T47D (cell line): ENCODE measurements around the gene CLEC7A.

Experiments used
- DNase-seq, 2 experiments: peaks; one replicate each; pipeline versions ENCODE4 v3.0.0 to v3.0.0-alpha.2; 2011 to 2012; ENCODE audit warnings: low read depth in 1 of 2, low spot score in 1 of 2
- JUND ChIP-seq: IDR thresholded peaks from 2 replicates; pipeline ENCODE4 v1.6.1; 2012; ENCODE audit warnings: low read depth
- in situ Hi-C: cut with HindIII; loops from 2 replicates; pipeline ENCODE4 v1.10.0; 2016; ENCODE audit warnings: low sequenced_read_pairs, low pct_unique_long_range_greater_than_20kb

Gene CLEC7A

GRCh38 chr12:10159280-10159679 is 29.3 kb upstream of the CLEC7A start:
- in situ Hi-C loops: no loop called here
- TF ChIP-seq JUND: no peak
- no peak for DNase-seq

- DNase-seq: no peak
- no peak for TF ChIP-seq JUND
- in situ Hi-C loops: no loop called here
These were observed 28.4 kb upstream of the CLEC7A start for GRCh38 chr12:10158406-10158805.

GRCh38 chr12:10155966-10156365 is 26.0 kb upstream of the CLEC7A start:
- TF ChIP-seq JUND: no peak
- in situ Hi-C loops: no loop called here
- DNase-seq: no peak

GRCh38 chr12:10154145-10154496 is 24.1 kb upstream of the CLEC7A start:
- DNase-seq: no peak
- no peak for TF ChIP-seq JUND
- in situ Hi-C loops: no loop called here

GRCh38 chr12:10153271-10154144 is 23.5 kb upstream of the CLEC7A start:
- in situ Hi-C loops: no loop called here
- TF ChIP-seq JUND: no peak
- peak in 1 of 2 experiments; percentile 62 for DNase-seq

GRCh38 chr12:10151621-10152020 is 21.6 kb upstream of the CLEC7A start:
- DNase-seq: no peak
- in situ Hi-C loops: no loop called here

GRCh38 chr12:10147714-10148403 is 17.9 kb upstream of the CLEC7A start:
- no peak for DNase-seq
- TF ChIP-seq JUND: no peak
- in situ Hi-C loops: no loop called here

More at GRCh38 chr12:10151621-10152020, 21.6 kb upstream of the CLEC7A start:
- no peak for TF ChIP-seq JUND

- in situ Hi-C loops: no loop called here
- DNase-seq: no peak
- no peak for TF ChIP-seq JUND
These were observed 13.1 kb upstream of the CLEC7A start for GRCh38 chr12:10142976-10143589.

GRCh38 chr12:10140001-10140400 is 10.0 kb upstream of the CLEC7A start:
- peak in 1 of 2 experiments; percentile 55 for DNase-seq
- in situ Hi-C loops: no loop called here
- TF ChIP-seq JUND: no peak

- in situ Hi-C loops: no loop called here
These were observed 6.7 kb upstream of the CLEC7A start for GRCh38 chr12:10136637-10137205.

GRCh38 chr12:10135126-10135525 is 5.1 kb upstream of the CLEC7A start:
- TF ChIP-seq JUND: no peak
- in situ Hi-C loops: no loop called here
- no peak for DNase-seq

More at GRCh38 chr12:10136637-10137205, 6.7 kb upstream of the CLEC7A start:
- no peak for DNase-seq
- no peak for TF ChIP-seq JUND

- no peak for DNase-seq
- TF ChIP-seq JUND: no peak
- in situ Hi-C loops: no loop called here
These were observed 2.9 kb upstream of the CLEC7A start for GRCh38 chr12:10132850-10133370.
